ENCODE results near the gene EFNA3. TPM values are rescaled to one million over a fixed set of nuclear protein-coding genes. Genes with fewer than 3 reads are reported as not detected.

The EFNA3 gene, protein sequence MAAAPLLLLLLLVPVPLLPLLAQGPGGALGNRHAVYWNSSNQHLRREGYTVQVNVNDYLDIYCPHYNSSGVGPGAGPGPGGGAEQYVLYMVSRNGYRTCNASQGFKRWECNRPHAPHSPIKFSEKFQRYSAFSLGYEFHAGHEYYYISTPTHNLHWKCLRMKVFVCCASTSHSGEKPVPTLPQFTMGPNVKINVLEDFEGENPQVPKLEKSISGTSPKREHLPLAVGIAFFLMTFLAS
- 1 to 10 TPM; 4.5 to 4.6 TPM for total RNA-seq

DNA sequence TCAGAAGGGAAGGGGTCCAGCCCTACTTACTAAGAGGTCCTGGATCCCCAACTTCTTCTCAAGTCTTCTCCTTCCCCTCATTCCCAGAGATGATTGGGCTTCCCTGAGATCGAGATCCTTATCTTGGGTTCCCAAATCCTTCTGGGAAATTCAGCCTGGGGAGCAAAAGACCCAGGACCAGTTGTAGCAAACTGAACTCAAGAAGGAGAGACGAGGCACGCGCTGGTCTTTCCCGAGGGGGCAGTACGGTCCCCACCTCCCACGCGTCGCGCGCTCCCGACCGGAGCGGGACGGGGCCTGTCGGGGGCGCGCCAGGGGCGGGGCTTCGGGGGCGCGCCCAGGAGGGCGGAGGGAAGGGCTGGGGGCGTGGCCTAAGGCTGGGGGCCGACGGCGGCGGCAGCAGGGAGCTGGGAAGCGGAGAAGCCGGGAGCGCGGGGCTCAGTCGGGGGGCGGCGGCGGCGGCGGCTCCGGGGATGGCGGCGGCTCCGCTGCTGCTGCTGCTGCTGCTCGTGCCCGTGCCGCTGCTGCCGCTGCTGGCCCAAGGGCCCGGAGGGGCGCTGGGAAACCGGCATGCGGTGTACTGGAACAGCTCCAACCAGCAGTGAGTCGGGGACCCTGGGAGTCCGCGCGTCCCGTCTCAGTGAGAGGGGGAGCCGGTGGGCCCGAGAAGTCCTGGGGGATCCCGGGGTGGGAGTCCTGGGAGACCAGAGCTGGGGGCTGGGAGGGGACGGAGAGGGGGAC is at the start of gene EFNA3:
Gene EFNA3, plus strand, starts transcription at position 369 of the 741 bp plus-strand sequence. Its CDS starts 105 bp downstream, at position 474.
- Mint-ChIP-seq H3K36me3 (no peaks in the 10 kb centered on the region), H3K27me3 (peaks cover 44% of the 10 kb centered on the region), H3K4me3 (peak within 1 kb of the TSS; percentile 33), H3K9me3 (no peaks in the 10 kb centered on the region), H3K27ac (no peak within 1 kb of the TSS), H3K4me1 (peaks cover 27% of the 10 kb centered on the region)
- DNase-seq, result peak; percentile 73

DNA sequence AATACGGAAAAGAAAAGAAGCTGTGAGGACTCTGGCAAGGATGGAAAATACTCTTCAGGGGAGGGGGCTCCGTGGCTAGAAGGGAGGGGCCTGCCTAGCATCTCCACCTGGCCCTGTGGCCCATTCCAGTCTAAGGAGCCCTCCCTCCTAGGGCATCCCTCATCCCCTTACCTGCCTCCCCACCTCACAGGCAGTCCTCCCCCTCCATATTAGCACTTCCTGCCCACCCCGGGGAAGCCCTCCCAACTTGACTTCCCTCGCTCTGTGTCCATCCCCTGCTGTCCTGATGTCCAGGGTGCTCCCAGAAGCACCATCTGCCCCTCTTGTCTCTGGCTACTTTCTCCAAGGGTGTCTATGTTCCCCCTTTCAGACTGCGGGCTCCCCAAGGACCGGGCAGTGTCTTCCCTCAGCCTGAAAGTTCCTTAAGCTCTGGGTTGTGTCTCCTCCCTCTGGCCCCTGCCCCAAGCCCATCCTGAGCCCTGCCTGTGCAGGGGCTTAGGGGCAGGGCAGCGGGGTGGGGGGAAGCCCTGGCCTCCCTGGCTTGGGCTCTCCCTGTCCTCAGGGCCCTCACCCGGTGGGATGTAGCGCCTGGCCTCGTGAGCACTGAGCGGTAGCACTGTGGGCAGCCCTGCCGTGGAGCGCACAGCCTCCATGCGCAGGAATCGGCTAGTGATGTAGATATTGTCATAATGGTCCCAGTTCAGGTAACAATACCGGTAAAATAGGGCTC is 49.0 kb upstream of the EFNA3 start:
- Mint-ChIP-seq H3K9me3 (no peaks in the 10 kb centered on the region), H3K27me3 (no peaks in the 10 kb centered on the region), H3K27ac (no peak overlapping the region), H3K4me3 (no peak overlapping the region), H3K36me3 (no peaks in the 10 kb centered on the region), H3K4me1 (no peaks in the 10 kb centered on the region)
- no peak for DNase-seq

DNA sequence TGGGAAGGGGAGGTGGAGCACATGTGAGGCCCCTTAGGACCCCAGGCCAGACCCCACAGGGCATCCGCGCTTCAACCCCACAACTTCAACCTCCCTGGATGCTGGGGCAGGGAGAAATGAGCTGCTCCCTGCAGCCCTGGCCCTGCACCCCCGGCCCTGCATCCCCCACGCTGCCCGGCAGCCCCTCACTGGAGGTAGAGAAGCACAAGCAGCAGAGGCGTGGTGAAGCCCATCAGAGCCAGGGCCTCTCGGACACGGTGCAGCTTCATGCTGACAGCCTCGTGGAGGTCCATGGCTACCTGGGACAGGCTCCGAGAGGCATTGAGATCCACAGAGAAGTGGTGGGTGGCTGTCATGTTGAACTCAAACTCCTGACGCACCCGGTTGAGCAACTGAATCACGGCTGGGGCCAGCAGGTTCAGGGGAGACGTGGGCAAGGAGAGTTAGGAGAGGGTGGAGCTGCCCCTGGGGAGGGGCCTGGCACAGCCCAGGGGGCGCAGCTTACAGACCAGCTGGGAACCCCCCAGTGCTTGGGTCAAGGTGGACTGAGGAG is 48.3 kb upstream of the EFNA3 start:
- Mint-ChIP-seq H3K9me3 (no peaks in the 10 kb centered on the region), H3K27me3 (no peaks in the 10 kb centered on the region), H3K36me3 (no peaks in the 10 kb centered on the region), H3K4me3 (no peak overlapping the region), H3K27ac (no peak overlapping the region), H3K4me1 (no peaks in the 10 kb centered on the region)
- no peak for DNase-seq

DNA sequence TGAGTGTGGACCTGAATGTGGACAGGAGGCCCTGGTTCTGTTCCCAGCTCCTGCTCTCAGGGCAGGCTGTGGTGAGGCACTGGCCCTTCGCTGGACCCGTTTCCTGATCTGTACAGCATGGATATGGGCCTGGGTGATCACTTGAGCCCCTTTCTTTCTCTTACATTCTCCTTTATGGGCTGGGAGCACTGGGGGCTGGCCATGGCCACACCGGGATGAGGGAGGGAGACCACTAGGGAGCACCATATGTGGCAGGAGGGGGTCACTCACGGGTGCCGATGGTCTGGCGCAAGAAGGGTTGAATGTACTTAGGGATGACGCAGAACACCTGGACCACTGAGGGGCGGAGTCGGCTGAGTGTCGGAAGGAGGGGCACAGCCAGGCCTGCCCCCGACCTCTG is 47.7 kb upstream of the EFNA3 start:
- no peak overlapping the region for H3K27ac Mint-ChIP-seq
- DNase-seq, result no peak
- no peaks in the 10 kb centered on the region for H3K36me3 Mint-ChIP-seq
- no peaks in the 10 kb centered on the region for H3K9me3 Mint-ChIP-seq
- H3K4me1 Mint-ChIP-seq, result no peaks in the 10 kb centered on the region
- no peaks in the 10 kb centered on the region for H3K27me3 Mint-ChIP-seq
- H3K4me3 Mint-ChIP-seq, result no peak overlapping the region

DNA sequence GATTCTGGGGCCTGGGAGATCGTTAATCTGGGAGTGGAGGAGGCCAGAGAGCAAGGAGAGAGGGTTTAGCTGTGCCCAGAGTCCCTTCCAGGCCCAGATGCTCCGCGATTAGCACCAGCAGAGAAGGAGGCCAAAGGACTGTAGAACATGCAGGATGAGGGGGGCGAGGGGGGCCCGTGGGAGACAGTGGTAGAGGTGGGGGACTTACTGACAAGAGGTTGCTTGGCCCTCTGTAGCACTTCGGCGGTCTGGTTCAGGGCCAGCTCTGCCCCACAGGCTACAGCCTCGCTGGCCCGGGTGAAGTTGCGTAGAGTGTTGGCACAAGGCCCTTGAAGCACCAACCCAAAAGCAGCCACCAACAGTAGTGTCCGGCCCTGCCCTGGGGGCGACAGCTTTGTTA is 45.8 kb upstream of the EFNA3 start:
- no peak overlapping the region for H3K4me3 Mint-ChIP-seq
- H3K36me3 Mint-ChIP-seq, result no peaks in the 10 kb centered on the region
- H3K9me3 Mint-ChIP-seq, result no peaks in the 10 kb centered on the region
- H3K4me1 Mint-ChIP-seq, result no peaks in the 10 kb centered on the region
- H3K27ac Mint-ChIP-seq, result no peak overlapping the region
- H3K27me3 Mint-ChIP-seq, result no peaks in the 10 kb centered on the region
- DNase-seq, result no peak

DNA sequence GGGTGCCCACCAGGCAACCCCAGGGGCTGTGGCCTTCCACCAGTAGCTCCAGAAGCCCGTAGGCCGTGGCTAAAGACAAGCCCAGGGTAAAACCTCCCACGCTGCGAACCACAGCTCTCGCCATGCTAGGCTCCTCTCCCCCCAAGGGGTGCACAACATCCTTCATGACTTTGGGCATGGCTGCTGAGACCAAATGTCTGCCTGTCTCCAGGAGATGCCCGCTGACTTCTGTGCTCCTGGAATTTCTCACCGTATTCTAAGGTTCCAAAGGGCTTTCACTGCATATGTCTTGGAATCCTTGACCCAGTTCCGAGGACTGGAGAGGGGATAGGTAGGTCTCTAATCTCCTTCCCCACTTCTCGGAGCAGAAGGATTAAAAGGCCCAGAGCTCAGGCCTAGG is 45.1 kb upstream of the EFNA3 start, which contains the start of the genes DCST1 and DCST2:
Gene DCST1, plus strand, starts transcription at position 301 of the 400 bp plus-strand sequence. CDS start 213 bp downstream, outside the sequence.
Gene DCST2, minus strand, starts transcription at position 258 of the 400 bp plus-strand sequence. Its CDS starts 80 bp downstream, at position 178.
- Mint-ChIP-seq H3K36me3 (no peaks in the 10 kb centered on the region), H3K9me3 (no peaks in the 10 kb centered on the region), H3K4me3 (no peak within 1 kb of the TSS), H3K27me3 (peaks cover under 1% of the 10 kb centered on the region), H3K27ac (no peak within 1 kb of the TSS), H3K4me1 (no peaks in the 10 kb centered on the region)
- no peak for DNase-seq

DNA sequence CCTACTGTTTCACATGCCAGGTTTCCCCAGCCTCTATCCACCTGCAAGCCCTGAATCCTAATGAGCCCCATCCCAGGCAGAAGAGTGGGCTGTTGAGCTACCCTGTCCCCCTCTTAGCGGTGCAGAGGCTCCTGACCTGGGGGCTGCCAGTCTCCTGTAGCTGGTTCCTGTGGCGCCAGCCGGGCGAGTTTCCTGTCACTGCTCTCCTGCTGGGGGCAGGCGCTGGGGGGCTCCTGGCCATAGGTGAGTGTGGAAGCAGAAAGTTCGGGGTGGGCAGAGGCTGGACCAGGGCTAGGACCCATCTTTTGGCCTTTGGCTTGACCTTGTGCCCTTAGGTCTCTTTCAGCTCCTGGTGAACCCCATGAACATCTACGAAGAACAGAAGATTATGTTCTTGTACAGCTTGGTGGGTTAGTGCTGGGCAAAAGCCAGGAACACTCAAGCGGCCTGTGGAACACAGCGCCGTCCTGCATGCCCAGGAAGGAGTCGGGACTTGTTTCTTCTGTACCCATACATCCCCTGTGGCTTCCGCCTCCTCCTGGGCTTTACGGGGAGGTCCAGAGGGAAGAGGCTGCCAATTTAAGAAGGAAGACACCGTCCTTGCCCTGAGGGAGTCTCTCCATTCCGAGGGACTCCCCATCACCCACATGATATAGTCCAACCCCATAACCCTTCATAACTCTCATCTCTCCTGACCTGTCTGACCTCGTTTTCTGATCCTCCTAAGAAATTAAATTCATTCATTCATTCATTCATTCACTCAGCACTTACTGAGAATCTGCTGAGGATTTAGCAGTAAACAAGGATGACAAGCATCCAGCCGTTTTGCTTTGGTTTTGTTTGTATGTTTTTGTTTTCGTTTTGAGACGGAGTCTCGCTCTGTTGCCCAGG is 44.1 kb upstream of the EFNA3 start:
- Mint-ChIP-seq H3K4me3 (no peak overlapping the region), H3K9me3 (no peaks in the 10 kb centered on the region), H3K36me3 (no peaks in the 10 kb centered on the region), H3K27ac (no peak overlapping the region), H3K27me3 (peaks cover 3% of the 10 kb centered on the region), H3K4me1 (no peaks in the 10 kb centered on the region)
- DNase-seq, result no peak

DNA sequence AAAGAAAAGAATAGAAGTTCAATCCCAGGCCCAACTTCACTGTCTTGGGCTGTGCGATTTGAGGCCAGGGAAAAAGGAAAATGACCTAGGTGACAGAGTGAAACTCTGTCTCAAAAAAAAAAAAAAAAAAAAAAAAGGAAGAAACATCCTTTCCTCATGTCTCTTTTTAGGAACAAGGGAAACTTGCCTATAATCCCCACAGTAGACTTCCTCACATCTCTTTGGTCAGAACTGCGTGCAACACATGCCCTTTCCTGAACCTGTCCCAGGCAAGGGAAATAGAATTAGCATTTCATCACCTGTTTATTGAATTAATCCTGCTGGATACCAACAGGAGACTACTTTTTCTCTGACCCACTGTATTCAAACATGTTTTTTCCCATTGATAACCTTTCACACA is 42.7 kb upstream of the EFNA3 start:
- Mint-ChIP-seq H3K4me3 (no peak overlapping the region), H3K27me3 (peaks cover 3% of the 10 kb centered on the region), H3K9me3 (no peaks in the 10 kb centered on the region), H3K27ac (no peak overlapping the region), H3K4me1 (no peaks in the 10 kb centered on the region), H3K36me3 (no peaks in the 10 kb centered on the region)
- DNase-seq, result no peak

DNA sequence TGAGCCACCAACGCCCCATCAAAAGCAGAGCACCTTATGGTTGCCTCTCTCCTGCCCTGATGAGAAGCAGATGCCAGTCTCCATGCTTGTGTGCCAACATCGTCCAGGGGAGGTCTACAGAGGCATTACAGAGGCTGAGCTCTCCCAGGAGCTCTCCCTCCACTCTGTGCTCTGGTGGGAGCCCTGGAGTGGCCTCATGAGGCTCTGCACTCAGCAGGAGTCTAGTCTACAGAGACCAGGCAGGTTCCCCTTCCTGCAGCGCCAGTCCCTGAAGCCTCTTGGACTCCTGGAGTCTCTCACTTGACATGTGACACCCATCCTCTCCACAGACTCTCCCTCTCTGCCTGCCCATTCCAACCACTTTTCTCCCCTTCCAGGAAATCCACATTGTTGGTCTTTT is 41.6 kb upstream of the EFNA3 start:
- Mint-ChIP-seq H3K27ac (no peak overlapping the region), H3K36me3 (no peaks in the 10 kb centered on the region), H3K9me3 (no peaks in the 10 kb centered on the region), H3K4me1 (no peaks in the 10 kb centered on the region), H3K4me3 (no peak overlapping the region), H3K27me3 (peaks cover 3% of the 10 kb centered on the region)
- DNase-seq, result no peak

DNA sequence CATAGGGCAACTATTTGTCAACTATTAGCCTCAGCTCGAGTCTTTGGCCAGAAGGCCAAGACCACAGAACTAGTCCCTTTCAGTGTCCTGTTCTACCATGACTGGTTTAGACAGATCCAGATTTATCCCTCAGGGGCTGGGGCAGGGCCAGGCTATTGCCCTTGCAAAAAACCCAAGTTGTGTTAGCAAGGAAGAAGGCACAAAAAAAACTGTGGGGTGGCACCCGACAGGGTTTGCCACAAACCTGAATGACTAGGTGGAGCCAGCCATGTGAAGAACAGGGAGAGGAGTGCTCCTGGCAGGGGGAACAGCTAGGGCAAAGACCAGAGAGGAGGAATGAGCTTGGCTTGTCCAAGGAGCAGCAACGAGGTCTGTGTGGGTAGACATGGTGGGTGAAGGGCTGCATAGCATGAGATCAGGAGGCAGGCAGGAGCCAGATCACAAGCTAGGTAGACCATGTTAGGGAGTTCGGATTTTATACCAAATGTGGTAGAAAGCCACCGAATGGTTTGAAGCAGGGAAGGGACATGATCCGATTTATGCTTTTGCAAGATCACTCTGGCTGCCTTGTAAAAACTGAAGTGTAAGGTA is 40.7 kb upstream of the EFNA3 start:
- Mint-ChIP-seq H3K4me3 (no peak overlapping the region), H3K27ac (no peak overlapping the region), H3K27me3 (peaks cover 3% of the 10 kb centered on the region), H3K4me1 (no peaks in the 10 kb centered on the region), H3K9me3 (no peaks in the 10 kb centered on the region), H3K36me3 (no peaks in the 10 kb centered on the region)
- no peak for DNase-seq

DNA sequence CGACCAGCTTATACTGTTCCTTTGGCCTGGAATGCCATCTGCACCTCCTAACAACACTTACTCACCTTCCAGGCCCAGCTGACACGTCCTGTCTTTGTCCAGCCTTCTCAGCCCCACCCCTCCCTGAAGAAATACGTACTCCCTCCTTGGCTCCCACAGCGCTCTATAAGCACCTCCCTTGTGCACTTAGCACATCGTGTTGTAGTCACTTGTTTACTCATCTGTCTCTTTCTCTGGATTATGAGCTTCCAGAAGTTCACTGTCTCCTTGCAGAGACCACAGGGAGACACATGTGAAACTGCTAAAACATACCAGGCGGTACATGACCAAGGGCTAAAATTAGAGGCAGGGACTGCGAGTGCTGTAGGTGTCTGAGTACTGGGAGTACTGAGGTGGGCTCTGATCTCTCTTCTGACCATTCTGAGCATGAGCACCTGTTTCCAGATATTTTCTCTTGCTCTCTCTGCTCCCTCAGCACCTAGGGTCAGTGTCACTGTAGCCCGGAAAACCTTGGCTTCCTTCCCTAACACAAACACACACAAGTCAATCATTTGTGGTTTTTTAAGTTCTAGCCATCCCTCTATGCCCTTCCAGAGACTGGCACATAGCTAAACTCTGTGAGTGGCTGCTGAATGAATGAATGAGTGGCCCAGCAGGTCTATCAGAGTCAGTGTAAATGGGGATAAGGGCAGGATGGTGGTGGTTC is 39.9 kb upstream of the EFNA3 start:
- no peaks in the 10 kb centered on the region for H3K4me1 Mint-ChIP-seq
- peaks cover 3% of the 10 kb centered on the region for H3K27me3 Mint-ChIP-seq
- DNase-seq, result no peak
- no peaks in the 10 kb centered on the region for H3K9me3 Mint-ChIP-seq
- no peaks in the 10 kb centered on the region for H3K36me3 Mint-ChIP-seq
- H3K4me3 Mint-ChIP-seq, result no peak overlapping the region
- no peak overlapping the region for H3K27ac Mint-ChIP-seq

DNA sequence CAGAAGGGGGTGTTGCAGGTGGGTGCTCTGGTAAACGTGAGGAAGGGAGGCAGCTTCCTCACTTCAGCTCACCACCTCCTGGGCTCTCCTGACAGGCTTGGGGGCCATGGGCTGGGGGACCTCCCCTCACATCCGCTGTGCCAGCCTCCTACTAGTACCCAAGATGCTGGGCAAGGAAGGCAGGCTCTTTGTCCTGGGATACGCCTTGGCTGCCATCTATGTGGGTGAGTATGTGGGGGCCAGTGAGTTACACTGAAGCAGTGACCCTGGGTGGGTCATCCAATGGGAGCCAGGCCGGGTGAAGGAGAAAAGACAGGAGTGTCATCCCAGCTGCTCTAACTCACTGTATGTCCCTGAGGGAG is 39.3 kb upstream of the EFNA3 start:
- Mint-ChIP-seq H3K36me3 (no peaks in the 10 kb centered on the region), H3K4me3 (no peak overlapping the region), H3K27me3 (peaks cover 3% of the 10 kb centered on the region), H3K27ac (no peak overlapping the region), H3K4me1 (no peaks in the 10 kb centered on the region), H3K9me3 (no peaks in the 10 kb centered on the region)
- DNase-seq, result no peak

DNA sequence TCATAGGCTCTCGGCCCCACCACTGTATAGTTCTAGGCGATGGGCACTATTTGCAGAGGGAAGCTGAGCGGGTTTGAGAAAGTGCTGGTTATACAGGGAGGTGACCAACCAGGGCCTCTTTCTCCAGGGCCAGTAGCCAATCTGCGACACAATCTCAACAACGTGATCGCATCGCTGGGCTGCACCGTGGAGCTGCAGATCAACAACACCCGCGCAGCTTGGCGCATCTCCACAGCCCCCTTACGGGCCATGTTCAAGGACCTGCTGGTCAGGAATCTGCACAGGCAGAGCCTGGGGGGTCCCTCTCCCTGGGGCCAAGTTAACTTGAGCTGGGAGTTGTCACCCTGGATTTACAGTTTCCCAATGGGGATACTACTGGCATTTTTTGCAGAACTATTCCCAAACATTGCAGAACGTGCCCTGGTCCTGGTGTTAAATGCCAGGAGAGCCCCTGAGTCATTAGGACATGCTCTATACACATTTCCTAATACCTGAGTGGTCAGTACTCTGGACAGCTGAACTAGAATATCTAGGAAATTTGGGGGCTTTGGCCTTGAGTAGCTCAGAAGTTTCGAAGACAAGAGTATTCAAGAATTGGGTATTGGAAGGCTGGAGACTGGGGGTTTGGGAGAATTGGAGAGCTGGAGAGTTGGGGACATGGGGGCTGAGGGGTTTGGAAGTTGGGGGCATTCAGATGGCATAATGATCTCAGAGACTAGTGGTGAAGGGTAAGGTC is 38.1 kb upstream of the EFNA3 start:
- H3K27ac Mint-ChIP-seq, result no peak overlapping the region
- H3K9me3 Mint-ChIP-seq, result no peaks in the 10 kb centered on the region
- no peak overlapping the region for H3K4me3 Mint-ChIP-seq
- DNase-seq, result no peak
- H3K4me1 Mint-ChIP-seq, result peaks cover 9% of the 10 kb centered on the region
- no peaks in the 10 kb centered on the region for H3K36me3 Mint-ChIP-seq
- H3K27me3 Mint-ChIP-seq, result peaks cover 3% of the 10 kb centered on the region
